ENCODE data around the gene SH2B2. TPM values are rescaled to one million over a fixed set of nuclear protein-coding genes. Genes with fewer than 3 reads are reported as not detected.

Gene SH2B2
- total RNA-seq, 4 donors from 2014 or later: 5.1 to 6.5 (median 5.6) TPM

DNA sequence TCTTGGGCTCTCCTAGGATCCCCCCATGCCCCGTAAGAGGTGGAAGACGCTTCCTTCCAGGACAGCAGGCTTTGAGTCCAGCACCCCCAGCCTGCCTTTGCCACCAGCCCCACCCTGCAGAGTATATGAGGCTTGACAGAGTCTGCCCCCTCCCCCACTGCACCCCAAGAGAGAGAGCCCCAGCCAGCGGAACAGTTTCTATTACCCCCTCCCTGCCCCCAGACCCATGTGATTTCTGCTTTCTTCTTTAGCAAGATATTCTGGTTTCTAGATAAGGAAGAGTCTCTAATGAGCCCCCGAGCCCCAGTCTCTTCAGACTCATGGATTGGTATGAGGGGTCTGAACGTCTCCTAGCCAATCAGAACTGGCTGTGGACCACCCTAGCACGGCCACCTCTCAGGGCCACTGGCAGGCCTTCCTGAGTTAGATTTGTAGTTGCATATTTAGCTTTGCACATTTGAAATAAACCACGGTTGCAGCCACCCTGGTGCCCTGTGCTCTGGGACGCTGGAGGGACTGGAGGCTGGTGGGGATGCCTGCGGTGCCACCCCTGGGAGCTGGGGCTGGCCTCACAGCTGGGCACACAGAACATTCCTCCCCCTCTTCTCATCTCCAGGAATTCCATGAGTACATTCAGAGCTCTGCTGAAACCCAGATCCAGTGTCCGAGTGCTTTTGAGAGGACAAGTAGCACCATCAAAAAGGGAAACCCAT is 3.0 kb upstream of the SH2B2 start:
- no peak for DNase-seq (ENCODE audit: low spot score in 2 of 2)

DNA sequence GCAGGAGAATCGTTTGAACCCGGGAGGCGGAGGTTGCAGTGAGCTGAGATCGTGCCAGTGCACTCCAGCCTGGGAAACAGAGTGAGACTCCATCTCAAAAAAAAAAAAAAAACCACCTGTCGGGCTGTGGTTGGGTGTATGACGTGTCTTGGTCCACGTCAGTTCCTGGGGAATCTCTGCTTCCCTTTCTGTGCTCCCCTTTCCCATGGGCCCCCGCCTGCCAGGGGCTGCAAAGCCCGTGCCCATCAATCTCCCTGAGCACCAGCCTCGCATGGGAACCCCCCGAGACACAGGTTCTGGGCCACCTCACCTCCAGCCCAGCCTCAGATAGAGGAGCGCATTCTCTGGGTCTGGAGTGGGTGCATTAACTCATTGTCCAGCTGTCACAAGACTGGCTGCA is 2.3 kb upstream of the SH2B2 start:
- no peak for TF ChIP-seq POLR2A (IDR thresholded peaks at IDR 0.05)
- TF ChIP-seq POLR2AphosphoS5 (IDR thresholded peaks at IDR 0.05): no peak
- TF ChIP-seq, protein P1, sequence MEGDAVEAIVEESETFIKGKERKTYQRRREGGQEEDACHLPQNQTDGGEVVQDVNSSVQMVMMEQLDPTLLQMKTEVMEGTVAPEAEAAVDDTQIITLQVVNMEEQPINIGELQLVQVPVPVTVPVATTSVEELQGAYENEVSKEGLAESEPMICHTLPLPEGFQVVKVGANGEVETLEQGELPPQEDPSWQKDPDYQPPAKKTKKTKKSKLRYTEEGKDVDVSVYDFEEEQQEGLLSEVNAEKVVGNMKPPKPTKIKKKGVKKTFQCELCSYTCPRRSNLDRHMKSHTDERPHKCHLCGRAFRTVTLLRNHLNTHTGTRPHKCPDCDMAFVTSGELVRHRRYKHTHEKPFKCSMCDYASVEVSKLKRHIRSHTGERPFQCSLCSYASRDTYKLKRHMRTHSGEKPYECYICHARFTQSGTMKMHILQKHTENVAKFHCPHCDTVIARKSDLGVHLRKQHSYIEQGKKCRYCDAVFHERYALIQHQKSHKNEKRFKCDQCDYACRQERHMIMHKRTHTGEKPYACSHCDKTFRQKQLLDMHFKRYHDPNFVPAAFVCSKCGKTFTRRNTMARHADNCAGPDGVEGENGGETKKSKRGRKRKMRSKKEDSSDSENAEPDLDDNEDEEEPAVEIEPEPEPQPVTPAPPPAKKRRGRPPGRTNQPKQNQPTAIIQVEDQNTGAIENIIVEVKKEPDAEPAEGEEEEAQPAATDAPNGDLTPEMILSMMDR (IDR thresholded peaks at IDR 0.05): no peak
- no peak for TF ChIP-seq EP300 (IDR thresholded peaks at IDR 0.05)
- Histone ChIP-seq H3K27me3 (no peaks in the 10 kb centered on the region), H3K27ac (no peak overlapping the region), H3K9me3 (no peaks in the 10 kb centered on the region), H3K4me3 (no peak overlapping the region), H3K4me1 (peaks cover 37% of the 10 kb centered on the region), H3K36me3 (no peaks in the 10 kb centered on the region)
- DNase-seq (ENCODE audit: low spot score in 2 of 2): no peak
- 80% methylated on average over 8 of the region's 12 CpGs for WGBS

More for the DNA sequence above, 3.0 kb upstream of the SH2B2 start:
- no peaks in the 10 kb centered on the region for H3K36me3 ChIP-seq
- H3K27me3 ChIP-seq: no peaks in the 10 kb centered on the region
- H3K4me1 ChIP-seq: peaks cover 35% of the 10 kb centered on the region
- H3K4me3 ChIP-seq: no peak overlapping the region
- H3K27ac ChIP-seq: no peak overlapping the region
- no peaks in the 10 kb centered on the region for H3K9me3 ChIP-seq
- WGBS: 70% methylated on average over 6 of the region's 10 CpGs
- no peak for TF ChIP-seq POLR2A (IDR thresholded peaks at IDR 0.05)
- TF ChIP-seq, protein P1 (IDR thresholded peaks at IDR 0.05): no peak
- no peak for TF ChIP-seq POLR2AphosphoS5 (IDR thresholded peaks at IDR 0.05)
- TF ChIP-seq EP300 (IDR thresholded peaks at IDR 0.05): no peak

DNA sequence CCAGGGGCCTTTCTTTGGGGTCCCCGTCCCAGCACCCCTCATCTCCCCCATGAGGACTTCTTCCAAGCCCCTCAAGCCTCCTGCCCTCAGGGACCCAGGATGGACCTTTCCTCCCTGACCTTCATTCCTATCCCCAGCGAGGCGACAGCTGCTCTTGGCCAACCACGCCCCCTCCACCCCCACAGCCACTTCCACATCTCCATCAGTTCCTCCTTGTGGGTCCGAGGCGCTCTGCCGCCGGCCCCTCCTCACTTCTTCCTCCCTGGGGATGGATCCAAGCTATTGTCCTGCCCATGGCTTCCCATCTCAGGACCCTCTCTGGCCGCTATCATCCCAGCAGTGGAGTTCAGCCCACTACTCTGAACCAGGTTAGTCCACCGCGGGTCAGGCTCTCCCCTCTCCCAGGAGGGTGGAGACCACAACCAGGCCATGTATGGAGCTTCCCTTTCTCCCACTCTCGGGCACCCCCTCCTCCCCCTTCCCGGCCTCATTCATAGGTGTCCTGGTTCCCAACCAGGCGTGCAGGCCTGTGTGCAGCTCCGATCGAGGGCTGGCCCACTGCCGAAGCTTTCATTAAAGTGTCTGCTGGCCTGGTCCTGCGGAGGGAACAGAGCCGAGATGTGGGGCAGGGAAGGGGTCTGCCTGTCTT is 1.7 kb upstream of the SH2B2 start:
- TF ChIP-seq POLR2A (IDR thresholded peaks at IDR 0.05) (no peak), EP300 (IDR thresholded peaks at IDR 0.05) (no peak), POLR2AphosphoS5 (IDR thresholded peaks at IDR 0.05) (no peak)
- TF ChIP-seq, protein P1 (IDR thresholded peaks at IDR 0.05): no peak
- 56% methylated on average over 17 of the region's 19 CpGs for WGBS
- Histone ChIP-seq H3K9me3 (no peaks in the 10 kb centered on the region), H3K36me3 (no peaks in the 10 kb centered on the region), H3K4me3 (peak overlapping the region; percentile 75), H3K27ac (no peak overlapping the region), H3K4me1 (peaks cover 35% of the 10 kb centered on the region), H3K27me3 (no peaks in the 10 kb centered on the region)
- peak in 1 of 2 donors; percentile 74 for DNase-seq (ENCODE audit: low spot score in 2 of 2)

DNA sequence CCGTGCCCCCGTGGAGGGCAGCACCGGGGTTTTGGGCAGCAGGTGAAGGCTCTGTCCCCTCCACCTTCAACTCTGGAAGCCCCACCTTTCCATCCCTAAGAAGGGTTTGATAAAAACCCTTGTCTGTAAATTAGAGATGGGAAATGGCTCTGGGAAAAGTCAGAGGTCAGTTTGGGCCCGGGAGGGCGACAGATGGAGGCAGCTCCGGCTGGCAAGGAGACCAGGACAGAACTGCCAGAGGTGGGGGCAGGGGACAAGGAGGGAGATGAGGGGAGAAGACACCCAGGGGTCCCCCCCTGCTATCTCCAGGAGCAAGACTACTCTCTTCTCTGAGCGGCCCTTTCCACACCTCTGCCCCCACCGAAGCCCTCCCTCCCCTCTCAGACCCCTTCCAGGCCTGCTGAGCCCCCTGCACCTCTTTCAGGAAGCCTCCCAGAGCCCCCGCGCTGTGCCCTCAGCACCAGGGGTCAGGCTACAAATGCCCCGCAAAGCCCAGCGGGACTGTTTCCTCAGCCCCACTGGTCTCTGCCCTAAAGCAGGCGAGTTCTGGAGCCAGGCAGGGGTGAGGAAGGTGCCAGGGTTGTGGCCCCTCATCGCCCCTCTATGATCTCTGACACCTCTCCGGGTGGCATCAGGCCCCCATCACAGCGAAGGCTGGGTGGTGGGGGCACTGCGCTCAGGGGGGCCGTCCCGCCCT is 980 bp upstream of the SH2B2 start:
- Histone ChIP-seq H3K36me3 (no peaks in the 10 kb centered on the region), H3K9me3 (no peaks in the 10 kb centered on the region), H3K27me3 (no peaks in the 10 kb centered on the region), H3K27ac (peak overlapping the region; percentile 89), H3K4me3 (peak overlapping the region; percentile 75), H3K4me1 (peaks cover 35% of the 10 kb centered on the region)
- no peak for DNase-seq (ENCODE audit: low spot score in 2 of 2)
- no peak for TF ChIP-seq POLR2AphosphoS5 (IDR thresholded peaks at IDR 0.05)
- no peak for TF ChIP-seq POLR2A (IDR thresholded peaks at IDR 0.05)
- TF ChIP-seq, protein P1 (IDR thresholded peaks at IDR 0.05): no peak
- TF ChIP-seq EP300 (IDR thresholded peaks at IDR 0.05): no peak
- 40% methylated on average over 16 of the region's 19 CpGs for WGBS

All from suprapubic skin (tissue), 4 donors.